ENCODE measurements around the gene SLC39A13.

DNA sequence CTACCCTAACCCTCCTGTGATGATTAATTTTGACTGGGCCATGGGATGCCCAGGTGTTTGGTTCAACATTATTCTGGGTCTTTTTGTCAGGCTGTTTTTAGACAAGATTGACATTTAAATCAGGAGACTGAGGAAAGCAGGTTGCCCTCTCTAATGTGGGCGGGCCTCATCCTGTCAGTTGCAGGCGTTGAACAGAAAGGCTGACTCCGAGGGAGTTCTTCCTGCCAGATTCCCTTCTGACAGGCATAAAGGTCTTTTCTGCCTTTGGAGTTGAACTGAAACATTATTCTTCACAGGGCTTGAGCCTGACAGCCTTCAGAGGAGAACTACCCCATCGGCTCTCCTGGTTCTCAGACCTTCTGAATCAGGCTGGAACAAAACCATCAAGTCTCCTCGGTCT lies 22.1 kb downstream of the SLC39A13 start:
- TF ChIP-seq ZNF644 (CRISPR knock-in tag; IDR thresholded peaks at IDR 0.05; ENCODE audit: low read depth), result no peak
- TF ChIP-seq, protein P1, sequence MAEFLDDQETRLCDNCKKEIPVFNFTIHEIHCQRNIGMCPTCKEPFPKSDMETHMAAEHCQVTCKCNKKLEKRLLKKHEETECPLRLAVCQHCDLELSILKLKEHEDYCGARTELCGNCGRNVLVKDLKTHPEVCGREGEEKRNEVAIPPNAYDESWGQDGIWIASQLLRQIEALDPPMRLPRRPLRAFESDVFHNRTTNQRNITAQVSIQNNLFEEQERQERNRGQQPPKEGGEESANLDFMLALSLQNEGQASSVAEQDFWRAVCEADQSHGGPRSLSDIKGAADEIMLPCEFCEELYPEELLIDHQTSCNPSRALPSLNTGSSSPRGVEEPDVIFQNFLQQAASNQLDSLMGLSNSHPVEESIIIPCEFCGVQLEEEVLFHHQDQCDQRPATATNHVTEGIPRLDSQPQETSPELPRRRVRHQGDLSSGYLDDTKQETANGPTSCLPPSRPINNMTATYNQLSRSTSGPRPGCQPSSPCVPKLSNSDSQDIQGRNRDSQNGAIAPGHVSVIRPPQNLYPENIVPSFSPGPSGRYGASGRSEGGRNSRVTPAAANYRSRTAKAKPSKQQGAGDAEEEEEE (CRISPR knock-in tag; IDR thresholded peaks at IDR 0.05; ENCODE audit: borderline replicate concordance), result no peak
- no peak for TF ChIP-seq MTA1 (CRISPR knock-in tag; IDR thresholded peaks at IDR 0.05; ENCODE audit: borderline replicate concordance)
- TF ChIP-seq MEIS1 (CRISPR knock-in tag; IDR thresholded peaks at IDR 0.05; ENCODE audit: borderline replicate concordance), result no peak
- no peak for TF ChIP-seq ZNF367 (CRISPR knock-in tag; IDR thresholded peaks at IDR 0.05; ENCODE audit: borderline replicate concordance)
- TF ChIP-seq, protein P2, sequence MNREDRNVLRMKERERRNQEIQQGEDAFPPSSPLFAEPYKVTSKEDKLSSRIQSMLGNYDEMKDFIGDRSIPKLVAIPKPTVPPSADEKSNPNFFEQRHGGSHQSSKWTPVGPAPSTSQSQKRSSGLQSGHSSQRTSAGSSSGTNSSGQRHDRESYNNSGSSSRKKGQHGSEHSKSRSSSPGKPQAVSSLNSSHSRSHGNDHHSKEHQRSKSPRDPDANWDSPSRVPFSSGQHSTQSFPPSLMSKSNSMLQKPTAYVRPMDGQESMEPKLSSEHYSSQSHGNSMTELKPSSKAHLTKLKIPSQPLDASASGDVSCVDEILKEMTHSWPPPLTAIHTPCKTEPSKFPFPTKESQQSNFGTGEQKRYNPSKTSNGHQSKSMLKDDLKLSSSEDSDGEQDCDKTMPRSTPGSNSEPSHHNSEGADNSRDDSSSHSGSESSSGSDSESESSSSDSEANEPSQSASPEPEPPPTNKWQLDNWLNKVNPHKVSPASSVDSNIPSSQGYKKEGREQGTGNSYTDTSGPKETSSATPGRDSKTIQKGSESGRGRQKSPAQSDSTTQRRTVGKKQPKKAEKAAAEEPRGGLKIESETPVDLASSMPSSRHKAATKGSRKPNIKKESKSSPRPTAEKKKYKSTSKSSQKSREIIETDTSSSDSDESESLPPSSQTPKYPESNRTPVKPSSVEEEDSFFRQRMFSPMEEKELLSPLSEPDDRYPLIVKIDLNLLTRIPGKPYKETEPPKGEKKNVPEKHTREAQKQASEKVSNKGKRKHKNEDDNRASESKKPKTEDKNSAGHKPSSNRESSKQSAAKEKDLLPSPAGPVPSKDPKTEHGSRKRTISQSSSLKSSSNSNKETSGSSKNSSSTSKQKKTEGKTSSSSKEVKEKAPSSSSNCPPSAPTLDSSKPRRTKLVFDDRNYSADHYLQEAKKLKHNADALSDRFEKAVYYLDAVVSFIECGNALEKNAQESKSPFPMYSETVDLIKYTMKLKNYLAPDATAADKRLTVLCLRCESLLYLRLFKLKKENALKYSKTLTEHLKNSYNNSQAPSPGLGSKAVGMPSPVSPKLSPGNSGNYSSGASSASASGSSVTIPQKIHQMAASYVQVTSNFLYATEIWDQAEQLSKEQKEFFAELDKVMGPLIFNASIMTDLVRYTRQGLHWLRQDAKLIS (CRISPR knock-in tag; IDR thresholded peaks at IDR 0.05), result no peak
- TF ChIP-seq, protein P3, sequence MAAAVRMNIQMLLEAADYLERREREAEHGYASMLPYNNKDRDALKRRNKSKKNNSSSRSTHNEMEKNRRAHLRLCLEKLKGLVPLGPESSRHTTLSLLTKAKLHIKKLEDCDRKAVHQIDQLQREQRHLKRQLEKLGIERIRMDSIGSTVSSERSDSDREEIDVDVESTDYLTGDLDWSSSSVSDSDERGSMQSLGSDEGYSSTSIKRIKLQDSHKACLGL (CRISPR knock-in tag; IDR thresholded peaks at IDR 0.05), result no peak
- no peak for TF ChIP-seq PTBP1 (IDR thresholded peaks at IDR 0.05; ENCODE audit: low read depth, low read length, poor library complexity, severe bottlenecking)
- no peak for TF ChIP-seq CEBPB (IDR thresholded peaks at IDR 0.05; ENCODE audit: borderline replicate concordance, low read depth, low read length)
- TF ChIP-seq, protein P4, sequence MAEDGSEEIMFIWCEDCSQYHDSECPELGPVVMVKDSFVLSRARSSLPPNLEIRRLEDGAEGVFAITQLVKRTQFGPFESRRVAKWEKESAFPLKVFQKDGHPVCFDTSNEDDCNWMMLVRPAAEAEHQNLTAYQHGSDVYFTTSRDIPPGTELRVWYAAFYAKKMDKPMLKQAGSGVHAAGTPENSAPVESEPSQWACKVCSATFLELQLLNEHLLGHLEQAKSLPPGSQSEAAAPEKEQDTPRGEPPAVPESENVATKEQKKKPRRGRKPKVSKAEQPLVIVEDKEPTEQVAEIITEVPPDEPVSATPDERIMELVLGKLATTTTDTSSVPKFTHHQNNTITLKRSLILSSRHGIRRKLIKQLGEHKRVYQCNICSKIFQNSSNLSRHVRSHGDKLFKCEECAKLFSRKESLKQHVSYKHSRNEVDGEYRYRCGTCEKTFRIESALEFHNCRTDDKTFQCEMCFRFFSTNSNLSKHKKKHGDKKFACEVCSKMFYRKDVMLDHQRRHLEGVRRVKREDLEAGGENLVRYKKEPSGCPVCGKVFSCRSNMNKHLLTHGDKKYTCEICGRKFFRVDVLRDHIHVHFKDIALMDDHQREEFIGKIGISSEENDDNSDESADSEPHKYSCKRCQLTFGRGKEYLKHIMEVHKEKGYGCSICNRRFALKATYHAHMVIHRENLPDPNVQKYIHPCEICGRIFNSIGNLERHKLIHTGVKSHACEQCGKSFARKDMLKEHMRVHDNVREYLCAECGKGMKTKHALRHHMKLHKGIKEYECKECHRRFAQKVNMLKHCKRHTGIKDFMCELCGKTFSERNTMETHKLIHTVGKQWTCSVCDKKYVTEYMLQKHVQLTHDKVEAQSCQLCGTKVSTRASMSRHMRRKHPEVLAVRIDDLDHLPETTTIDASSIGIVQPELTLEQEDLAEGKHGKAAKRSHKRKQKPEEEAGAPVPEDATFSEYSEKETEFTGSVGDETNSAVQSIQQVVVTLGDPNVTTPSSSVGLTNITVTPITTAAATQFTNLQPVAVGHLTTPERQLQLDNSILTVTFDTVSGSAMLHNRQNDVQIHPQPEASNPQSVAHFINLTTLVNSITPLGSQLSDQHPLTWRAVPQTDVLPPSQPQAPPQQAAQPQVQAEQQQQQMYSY (CRISPR knock-in tag; IDR thresholded peaks at IDR 0.05), result no peak
- TF ChIP-seq EP300 (IDR thresholded peaks at IDR 0.05; ENCODE audit: low read depth in 2 of 2, low read length in 2 of 2), result no peak
- no peak for TF ChIP-seq EP300 (CRISPR knock-in tag; IDR thresholded peaks at IDR 0.05; ENCODE audit: borderline replicate concordance)
- no peak for TF ChIP-seq RAD21 (CRISPR knock-in tag; IDR thresholded peaks at IDR 0.05)
- TF ChIP-seq CREM (IDR thresholded peaks at IDR 0.05), result no peak
- no peak for TF ChIP-seq CREM (CRISPR knock-in tag; IDR thresholded peaks at IDR 0.05)
